Progenitor cell of endocrine pancreas (in vitro differentiated cells): ENCODE results near the gene APOBEC3B. TPM values are rescaled to one million over a fixed set of nuclear protein-coding genes. Genes with fewer than 3 reads are reported as not detected.
"Not testable (repeated sequence)": the region's sequence is repeated elsewhere in the genome, so short reads cannot be mapped to it uniquely, and the experiment has no call there.

Experiments
- DNase-seq: peaks from one replicate; pipeline ENCODE4 v3.0.0; 2021; ENCODE audit warnings: low spot score; ENCODE audit not compliant: unreplicated experiment
- H3K27ac Mint-ChIP-seq: 2 replicates; pipeline ENCODE4 v1.8.0; 2021; ENCODE audit warnings: mild to moderate bottlenecking, moderate library complexity, mixed read lengths
- H3K27me3 Mint-ChIP-seq: 2 replicates; pipeline ENCODE4 v1.8.0; 2021; ENCODE audit warnings: mixed read lengths
- H3K36me3 Mint-ChIP-seq: 2 replicates; pipeline ENCODE4 v1.8.0; 2022; ENCODE audit warnings: mixed read lengths; ENCODE audit not compliant: insufficient read depth
- H3K4me1 Mint-ChIP-seq: 2 replicates; pipeline ENCODE4 v1.8.0; 2021; ENCODE audit warnings: low read depth, mixed read lengths
- H3K4me3 Mint-ChIP-seq: 2 replicates; pipeline ENCODE4 v1.8.0; 2021; ENCODE audit warnings: low read depth, mild to moderate bottlenecking, moderate library complexity, mixed read lengths
- H3K9me3 Mint-ChIP-seq: 2 replicates; pipeline ENCODE4 v1.8.0; 2021; ENCODE audit warnings: low read depth, mixed read lengths
- CTCF ChIP-seq: fragments of 200-600 bp; sonication (generic); IDR thresholded peaks from one replicate; pipeline ENCODE4 v1.5.0; 2021; ENCODE audit warnings: antibody characterized with exemption, mild to moderate bottlenecking; ENCODE audit not compliant: unreplicated experiment
- total RNA-seq: library from RNA; stranded (reverse); gene quantifications from 2 replicates; pipeline ENCODE4 v1.2.1, GENCODE V29; 2021

Gene APOBEC3B
- total RNA-seq, 1 donor from 2014 or later: 10.1 TPM

GRCh38 chr22:38955926-38956325 is 26.2 kb upstream of the APOBEC3B start:
- H3K9me3 Mint-ChIP-seq: no peaks in the 10 kb centered on the region
- TF ChIP-seq CTCF: no peak
- H3K4me1 Mint-ChIP-seq: peaks cover 7% of the 10 kb centered on the region
- H3K27ac Mint-ChIP-seq: no peak overlapping the region
- no peak overlapping the region for H3K4me3 Mint-ChIP-seq
- H3K27me3 Mint-ChIP-seq: peaks cover 33% of the 10 kb centered on the region
- no peak for DNase-seq
- H3K36me3 Mint-ChIP-seq: no peaks in the 10 kb centered on the region

GRCh38 chr22:38956551-38956950 is 25.6 kb upstream of the APOBEC3B start:
- H3K4me3 Mint-ChIP-seq: no peak overlapping the region
- H3K9me3 Mint-ChIP-seq: no peaks in the 10 kb centered on the region
- no peak overlapping the region for H3K27ac Mint-ChIP-seq
- no peak for TF ChIP-seq CTCF
- DNase-seq: no peak
- H3K27me3 Mint-ChIP-seq: peaks cover 33% of the 10 kb centered on the region
- no peaks in the 10 kb centered on the region for H3K36me3 Mint-ChIP-seq
- H3K4me1 Mint-ChIP-seq: peaks cover 6% of the 10 kb centered on the region

- Mint-ChIP-seq H3K27ac (no peak within 1 kb of the TSS), H3K27me3 (peaks cover 33% of the 10 kb centered on the region), H3K9me3 (no peaks in the 10 kb centered on the region), H3K4me1 (peaks cover 6% of the 10 kb centered on the region), H3K4me3 (no peak within 1 kb of the TSS), H3K36me3 (no peaks in the 10 kb centered on the region)
- TF ChIP-seq CTCF: no peak
- DNase-seq: no peak
Measured at GRCh38 chr22:38957046-38957770, 24.9 kb upstream of the APOBEC3B start, which contains the start of gene APOBEC3A. Gene APOBEC3A (plus strand): TSS chr22:38957609. CDS start chr22:38957692, 83 bp downstream.

- no peak for DNase-seq
Measured at GRCh38 chr22:38957808-38958650, 24.1 kb upstream of the APOBEC3B start.

GRCh38 chr22:38958651-38958943 is 23.6 kb upstream of the APOBEC3B start:
- not testable (repeated sequence) for H3K9me3 Mint-ChIP-seq, H3K36me3 Mint-ChIP-seq, DNase-seq, H3K4me3 Mint-ChIP-seq, H3K27ac Mint-ChIP-seq, H3K4me1 Mint-ChIP-seq
- H3K27me3 Mint-ChIP-seq: peaks cover 26% of the 10 kb centered on the region

More at GRCh38 chr22:38957808-38958650, 24.1 kb upstream of the APOBEC3B start:
- H3K4me3 Mint-ChIP-seq: no peak overlapping the region
- no peaks in the 10 kb centered on the region for H3K36me3 Mint-ChIP-seq
- H3K27me3 Mint-ChIP-seq: peaks cover 26% of the 10 kb centered on the region
- TF ChIP-seq CTCF: no peak
- no peak overlapping the region for H3K27ac Mint-ChIP-seq
- H3K4me1 Mint-ChIP-seq: peaks cover 6% of the 10 kb centered on the region
- H3K9me3 Mint-ChIP-seq: no peaks in the 10 kb centered on the region
